ENCODE results near the gene PRRC2C. TPM values are rescaled to one million over a fixed set of nuclear protein-coding genes. Genes with fewer than 3 reads are reported as not detected.

Gene PRRC2C
- 82.0 and 82.9 TPM in 2 replicates for total RNA-seq (2014; rRNA removed; shearing (Covaris generic))

DNA sequence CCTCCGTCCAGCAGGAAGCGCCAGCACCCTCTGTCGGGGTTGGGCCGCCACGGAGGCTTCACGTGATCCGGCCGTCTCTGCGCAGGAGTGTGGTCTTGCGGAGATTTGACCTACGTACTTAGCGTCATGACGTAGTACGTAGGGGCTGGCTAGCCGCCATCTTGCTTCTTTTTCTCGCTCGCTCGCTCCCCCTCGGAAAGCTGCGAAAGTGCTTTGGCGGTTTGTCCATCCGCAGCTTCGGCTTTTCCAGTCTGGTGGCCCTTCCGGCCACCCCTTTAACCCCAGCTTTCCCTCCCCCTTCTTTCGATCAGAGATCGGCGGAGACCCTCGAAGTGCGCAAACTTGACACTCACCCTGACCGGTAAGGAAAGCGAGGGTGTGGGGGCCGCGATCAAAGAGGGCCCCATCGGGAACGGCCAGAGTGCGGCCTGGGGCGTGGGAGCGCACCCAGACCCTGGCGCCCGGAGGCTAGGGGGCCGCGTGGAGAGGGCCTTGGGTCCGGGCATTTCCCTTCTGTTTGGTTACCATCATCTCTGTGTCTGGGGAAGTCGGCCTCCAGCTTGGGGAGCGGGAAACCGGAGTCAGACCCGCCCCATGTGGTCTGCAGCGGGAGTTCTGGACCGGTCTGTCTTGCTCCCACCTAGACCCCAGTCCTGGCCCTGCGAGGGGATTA lies at the start of gene PRRC2C:
Gene PRRC2C (plus strand): TSS at position 156 of the 673 bp plus-strand sequence. CDS start 26,559 bp downstream, outside the sequence.

DNA sequence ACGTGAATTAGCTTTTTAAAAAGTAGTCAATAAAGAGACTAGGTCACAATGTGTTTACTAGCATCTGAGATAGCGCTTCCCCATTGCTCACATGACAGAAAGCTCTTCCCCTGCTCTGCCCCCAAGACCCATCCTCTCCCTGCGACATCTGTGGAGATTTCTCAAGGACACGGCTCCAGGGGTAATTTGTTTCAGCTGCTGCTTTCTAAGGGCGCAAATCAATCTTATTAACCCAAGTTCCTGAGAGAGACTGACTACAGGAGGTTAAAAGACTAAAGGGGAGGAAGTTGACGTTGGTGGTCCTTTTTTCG lies 136.8 kb downstream of the PRRC2C start, which contains the start of gene MYOCOS:
Gene MYOCOS (plus strand): TSS at position 92 of the 311 bp plus-strand sequence. CDS start 1,641 bp downstream, outside the sequence.

Small RNA genes lying within 50 kb of the gene (small RNA-seq; reads per million reads assigned to genes)
- not detected for gene CYCSP53

Other genes starting within 250 kb of the PRRC2C start
- not detected in 2 replicates for gene FMO1, start 237.0 kb upstream of the PRRC2C start, total RNA-seq (2014; rRNA removed; shearing (Covaris generic))
- 0.72 and 1.5 TPM in 2 replicates for gene FMO4, start 171.3 kb upstream of the PRRC2C start, total RNA-seq (2014; rRNA removed; shearing (Covaris generic))
- gene MYOCOS, start 136.7 kb downstream of the PRRC2C start, total RNA-seq (2014; rRNA removed; shearing (Covaris generic)): 0.08 TPM in 1 of 2 replicates, not detected in the other
- gene MYOC, start 167.2 kb downstream of the PRRC2C start, total RNA-seq (2014; rRNA removed; shearing (Covaris generic)): not detected in 2 replicates

Measured in A375 (cell line).